Large intestine (tissue), 3 donors: Measurements from ENCODE around the gene AGFG1. TPM values are rescaled to one million over a fixed set of nuclear protein-coding genes. Genes with fewer than 3 reads are reported as not detected.

Source experiments
- DNase-seq, 2 donors: peaks; one replicate each; pipeline versions ENCODE4 v3.0.0 to v3.0.0-alpha.2; 2013
- H3K27ac ChIP-seq: one replicate; pipeline ENCODE4 v1.5.1; 2013; ENCODE audit warnings: low read length
- H3K27me3 ChIP-seq: 2 replicates; pipeline ENCODE4 v1.6.1; 2013; ENCODE audit warnings: low read length; ENCODE audit not compliant: control insufficient read depth, insufficient read depth
- H3K36me3 ChIP-seq: 2 replicates; pipeline ENCODE4 v1.6.1; 2013; ENCODE audit warnings: low read length; ENCODE audit not compliant: control insufficient read depth, insufficient read depth
- H3K4me1 ChIP-seq: one replicate; pipeline ENCODE4 v1.6.1; 2013; ENCODE audit warnings: low read length; ENCODE audit not compliant: control insufficient read depth, insufficient read depth
- H3K4me3 ChIP-seq: one replicate; pipeline ENCODE4 v1.5.1; 2013; ENCODE audit warnings: low read length
- H3K9me3 ChIP-seq: one replicate; pipeline ENCODE4 v1.6.1; 2013; ENCODE audit warnings: mild to moderate bottlenecking, low read depth, low read length, moderate library complexity; ENCODE audit not compliant: control insufficient read depth
- WGBS: methylation state at CpG from one replicate; pipeline ENCODE4 v1.1.5; 2013; ENCODE audit warnings: low lambda C conversion rate; ENCODE audit not compliant: insufficient coverage; 5-methylcytosine and 5-hydroxymethylcytosine counted together
- polyA plus RNA-seq: library from polyadenylated mRNA; unstranded; fragments of 120-200 nt; gene quantifications from one replicate; pipeline ENCODE4 v1.2.1, GENCODE V29; 2013

The AGFG1 gene
- polyA plus RNA-seq, 1 donor, result 113 TPM

GRCh38 chr2:227472265-227473121, 537 bp downstream of the AGFG1 start:
- no peaks in the 10 kb centered on the region for H3K27me3 ChIP-seq
- DNase-seq, result peak; percentile 63 to 75
- H3K27ac ChIP-seq, result peak overlapping the region; percentile 90
- no peaks in the 10 kb centered on the region for H3K36me3 ChIP-seq
- H3K4me1 ChIP-seq, result peaks cover 24% of the 10 kb centered on the region
- peak overlapping the region; percentile 56 for H3K4me3 ChIP-seq
- no CpG with 5 or more reads among the region's 106 CpGs for WGBS
- no peaks in the 10 kb centered on the region for H3K9me3 ChIP-seq

- Histone ChIP-seq H3K4me3 (peak overlapping the region; percentile 56), H3K27ac (peak overlapping the region; percentile 90), H3K36me3 (no peaks in the 10 kb centered on the region), H3K27me3 (no peaks in the 10 kb centered on the region), H3K9me3 (no peaks in the 10 kb centered on the region), H3K4me1 (peaks cover 18% of the 10 kb centered on the region)
- WGBS, result 0% methylated on average over 1 of the region's 9 CpGs
- DNase-seq, result no peak
Observed at GRCh38 chr2:227473122-227473461, 1.1 kb downstream of the AGFG1 start.

GRCh38 chr2:227473806-227474205, 1.9 kb downstream of the AGFG1 start:
- H3K36me3 ChIP-seq, result no peaks in the 10 kb centered on the region
- no CpG with 5 or more reads among the region's 2 CpGs for WGBS
- H3K9me3 ChIP-seq, result no peaks in the 10 kb centered on the region
- DNase-seq, result peak in 1 of 2 donors; percentile 62
- H3K4me1 ChIP-seq, result peaks cover 11% of the 10 kb centered on the region
- H3K27me3 ChIP-seq, result no peaks in the 10 kb centered on the region
- peak overlapping the region; percentile 90 for H3K27ac ChIP-seq
- H3K4me3 ChIP-seq, result peak overlapping the region; percentile 56

- H3K36me3 ChIP-seq, result no peaks in the 10 kb centered on the region
- H3K27me3 ChIP-seq, result no peaks in the 10 kb centered on the region
- peaks cover 9% of the 10 kb centered on the region for H3K4me1 ChIP-seq
- peak overlapping the region; percentile 90 for H3K27ac ChIP-seq
- DNase-seq, result peak; percentile 61 to 85
- WGBS, result no CpG with 5 or more reads among the region's 3 CpGs
- H3K9me3 ChIP-seq, result no peaks in the 10 kb centered on the region
- H3K4me3 ChIP-seq, result peak overlapping the region; percentile 56
Observed at GRCh38 chr2:227474410-227474809, 2.5 kb downstream of the AGFG1 start.

GRCh38 chr2:227477291-227477690, 5.3 kb downstream of the AGFG1 start:
- no peak overlapping the region for H3K27ac ChIP-seq
- H3K4me1 ChIP-seq, result peaks cover 10% of the 10 kb centered on the region
- H3K36me3 ChIP-seq, result no peaks in the 10 kb centered on the region
- WGBS, result 100% methylated on average over 2 of the region's 4 CpGs
- H3K27me3 ChIP-seq, result no peaks in the 10 kb centered on the region
- H3K4me3 ChIP-seq, result no peak overlapping the region
- H3K9me3 ChIP-seq, result no peaks in the 10 kb centered on the region
- DNase-seq, result no peak

- H3K27me3 ChIP-seq, result no peaks in the 10 kb centered on the region
- H3K27ac ChIP-seq, result peak overlapping the region; percentile 40
- peaks cover 7% of the 10 kb centered on the region for H3K4me1 ChIP-seq
- H3K9me3 ChIP-seq, result no peaks in the 10 kb centered on the region
- H3K36me3 ChIP-seq, result no peaks in the 10 kb centered on the region
- DNase-seq, result peak in 1 of 2 donors; percentile 34
- 29% methylated on average over 1 of the region's 2 CpGs for WGBS
- no peak overlapping the region for H3K4me3 ChIP-seq
Observed at GRCh38 chr2:227479865-227480475, 8.0 kb downstream of the AGFG1 start.

GRCh38 chr2:227480528-227480927, 8.6 kb downstream of the AGFG1 start:
- Histone ChIP-seq H3K4me3 (no peak overlapping the region), H3K36me3 (no peaks in the 10 kb centered on the region), H3K27me3 (no peaks in the 10 kb centered on the region), H3K27ac (no peak overlapping the region), H3K4me1 (peaks cover 7% of the 10 kb centered on the region), H3K9me3 (no peaks in the 10 kb centered on the region)
- no peak for DNase-seq
- 100% methylated on average over 1 of the region's 2 CpGs for WGBS

GRCh38 chr2:227482638-227483340, 10.8 kb downstream of the AGFG1 start:
- 80% methylated on average over 1 of the region's 1 CpG for WGBS
- no peak for DNase-seq
- Histone ChIP-seq H3K4me3 (no peak overlapping the region), H3K36me3 (no peaks in the 10 kb centered on the region), H3K9me3 (no peaks in the 10 kb centered on the region), H3K4me1 (peaks cover 7% of the 10 kb centered on the region), H3K27me3 (no peaks in the 10 kb centered on the region), H3K27ac (no peak overlapping the region)

- no peak for DNase-seq
- no CpG with 5 or more reads among the region's 1 CpG for WGBS
- Histone ChIP-seq H3K9me3 (no peaks in the 10 kb centered on the region), H3K27me3 (no peaks in the 10 kb centered on the region), H3K36me3 (no peaks in the 10 kb centered on the region), H3K27ac (no peak overlapping the region), H3K4me3 (no peak overlapping the region), H3K4me1 (peaks cover 2% of the 10 kb centered on the region)
Observed at GRCh38 chr2:227485429-227485828, 13.5 kb downstream of the AGFG1 start.

GRCh38 chr2:227486688-227487087, 14.7 kb downstream of the AGFG1 start:
- 100% methylated on average over 1 of the region's 2 CpGs for whole genome bisulfite sequencing
- no peaks in the 10 kb centered on the region for H3K4me1 ChIP-seq
- DNase-seq, result no peak

More at GRCh38 chr2:227486688-227487087, 14.7 kb downstream of the AGFG1 start:
- Histone ChIP-seq H3K9me3 (no peaks in the 10 kb centered on the region), H3K4me3 (no peak overlapping the region), H3K36me3 (no peaks in the 10 kb centered on the region), H3K27me3 (no peaks in the 10 kb centered on the region), H3K27ac (no peak overlapping the region)
